A549 treated with ZK216348 at 1 μM for 4 hours (cell line): ENCODE measurements around the gene SLC5A11. TPM values are rescaled to one million over a fixed set of nuclear protein-coding genes. Genes with fewer than 3 reads are reported as not detected.

Experiments used
- total RNA-seq: library from RNA; stranded (reverse); fragments of 200-300 nt; extraction: Qiagen RNA extraction; gene quantifications from 5 replicates; pipeline ENCODE4 v1.2.3, GENCODE V29; 2022; ENCODE audit warnings: low read depth

Gene SLC5A11, protein sequence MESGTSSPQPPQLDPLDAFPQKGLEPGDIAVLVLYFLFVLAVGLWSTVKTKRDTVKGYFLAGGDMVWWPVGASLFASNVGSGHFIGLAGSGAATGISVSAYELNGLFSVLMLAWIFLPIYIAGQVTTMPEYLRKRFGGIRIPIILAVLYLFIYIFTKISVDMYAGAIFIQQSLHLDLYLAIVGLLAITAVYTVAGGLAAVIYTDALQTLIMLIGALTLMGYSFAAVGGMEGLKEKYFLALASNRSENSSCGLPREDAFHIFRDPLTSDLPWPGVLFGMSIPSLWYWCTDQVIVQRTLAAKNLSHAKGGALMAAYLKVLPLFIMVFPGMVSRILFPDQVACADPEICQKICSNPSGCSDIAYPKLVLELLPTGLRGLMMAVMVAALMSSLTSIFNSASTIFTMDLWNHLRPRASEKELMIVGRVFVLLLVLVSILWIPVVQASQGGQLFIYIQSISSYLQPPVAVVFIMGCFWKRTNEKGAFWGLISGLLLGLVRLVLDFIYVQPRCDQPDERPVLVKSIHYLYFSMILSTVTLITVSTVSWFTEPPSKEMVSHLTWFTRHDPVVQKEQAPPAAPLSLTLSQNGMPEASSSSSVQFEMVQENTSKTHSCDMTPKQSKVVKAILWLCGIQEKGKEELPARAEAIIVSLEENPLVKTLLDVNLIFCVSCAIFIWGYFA
- 0.42 to 0.73 TPM (median 0.60 TPM) in 5 replicates for total RNA-seq

DNA sequence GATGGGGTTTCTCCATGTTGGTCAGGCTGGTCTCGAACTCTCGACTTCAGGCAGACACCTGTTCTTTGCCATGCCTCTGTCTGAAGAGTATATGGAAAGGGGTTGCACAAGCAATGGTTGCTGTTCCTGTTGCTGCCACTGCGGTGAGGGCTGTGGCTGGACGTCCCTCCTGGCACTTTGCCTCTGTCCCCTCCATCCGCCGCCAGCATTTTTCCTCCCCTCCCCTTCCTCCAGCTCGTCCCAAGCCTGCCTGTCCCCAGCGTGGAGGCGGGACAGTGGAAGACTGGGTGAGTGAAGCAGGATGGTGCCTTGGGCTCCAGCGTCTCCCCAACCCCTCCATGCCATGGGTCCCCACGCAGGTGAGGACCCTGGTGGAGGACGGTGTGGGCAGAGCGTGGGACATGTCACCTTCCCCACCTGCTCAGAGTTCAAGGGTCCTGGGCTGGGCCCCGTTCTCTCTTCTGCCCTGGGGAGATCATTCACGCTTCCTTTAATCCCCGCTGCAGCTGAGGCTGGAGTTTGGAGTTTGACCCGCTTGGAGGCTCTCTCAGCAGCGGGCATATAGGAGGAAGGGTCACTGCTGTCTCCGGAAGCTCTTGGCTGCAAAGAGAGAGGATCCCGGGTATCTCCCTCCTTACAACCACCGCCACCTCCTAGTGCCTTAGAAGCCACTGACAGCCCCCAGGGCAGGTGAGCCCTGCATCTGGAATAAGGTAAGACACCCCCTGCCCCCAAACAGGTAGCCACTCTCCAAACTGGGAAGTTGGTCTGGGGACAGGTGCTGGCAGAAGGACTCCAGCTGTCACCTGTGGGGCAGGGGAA, at the start of gene SLC5A11:
Gene SLC5A11 (plus strand): TSS at position 238 of the 822 bp plus-strand sequence. CDS start 12,681 bp downstream, outside the sequence.

Other genes starting within 250 kb of the SLC5A11 start
- 25.9 to 32.6 TPM (median 32.3 TPM) in 5 replicates for gene TNRC6A, start 116.3 kb upstream of the SLC5A11 start, total RNA-seq
- 55.9 to 70.0 TPM (median 63.0 TPM) in 5 replicates for gene ARHGAP17, start 169.4 kb downstream of the SLC5A11 start, total RNA-seq